GM12892 (cell line): Measurements from ENCODE around the gene P2RY6.

Experiments used
- POLR2A ChIP-seq: IDR thresholded peaks from 2 replicates; pipeline ENCODE4 v1.6.1; 2011; ENCODE audit warnings: low read depth, low read length, control low read depth
- POLR2AphosphoS5 ChIP-seq: IDR thresholded peaks from 2 replicates; pipeline ENCODE4 v1.6.1; 2011; ENCODE audit warnings: low read depth, low read length, control low read depth

DNA sequence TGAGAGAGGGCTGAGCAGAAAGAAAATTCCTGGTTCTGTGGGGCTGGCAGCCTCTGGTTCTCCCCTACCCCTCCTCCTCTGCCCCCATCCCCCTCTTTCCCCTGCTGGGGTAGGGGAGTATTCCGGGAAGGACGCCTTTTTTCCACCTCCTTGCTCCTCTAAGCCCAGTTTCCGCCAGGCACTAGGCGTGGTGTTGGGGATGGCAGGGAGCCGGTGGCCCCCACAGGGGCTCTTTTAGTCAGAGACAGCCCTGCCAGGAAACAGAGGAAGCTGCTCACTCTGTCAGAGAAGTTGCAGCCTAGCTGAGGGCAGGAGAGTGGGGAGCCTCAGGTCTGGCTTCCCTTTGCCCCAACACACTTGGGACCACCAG is 20.4 kb downstream of the P2RY6 start:
- no peak for TF ChIP-seq POLR2A
- TF ChIP-seq POLR2AphosphoS5 = no peak
